HG02981 (cell line): ENCODE data around the gene MYL10.

ENCODE experiments used
- ATAC-seq: cut with Tn5 transposase; IDR thresholded peaks from one replicate; pipeline ENCODE4 v1.9.1; 2021; ENCODE audit warnings: mild to moderate bottlenecking, moderate library complexity; ENCODE audit not compliant: unreplicated experiment

MYL10 gene

DNA sequence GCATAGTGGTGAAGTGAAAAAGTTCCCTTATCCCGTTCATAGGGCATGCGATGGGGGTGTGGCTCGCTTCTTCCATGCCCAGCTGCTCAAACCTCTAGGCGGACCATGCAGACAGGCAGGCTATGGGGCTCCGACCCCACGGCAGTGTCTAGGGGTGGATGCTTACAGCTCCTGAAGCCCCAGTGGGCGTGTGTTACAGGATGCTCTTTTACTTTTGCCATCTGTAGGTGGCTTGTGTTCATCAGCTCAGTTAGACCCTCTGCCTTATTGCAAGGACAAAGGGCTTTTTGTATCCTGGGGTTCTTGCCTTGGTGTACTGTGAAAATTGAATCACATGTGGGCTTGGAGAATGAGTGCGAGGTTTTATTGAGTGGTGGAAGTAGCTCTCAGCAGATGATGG lies at the start of gene MYL10:
Gene MYL10 (minus strand): TSS at position 126 of the 400 bp plus-strand sequence. CDS start 178 bp downstream, outside the sequence.
- ATAC-seq = no peak

DNA sequence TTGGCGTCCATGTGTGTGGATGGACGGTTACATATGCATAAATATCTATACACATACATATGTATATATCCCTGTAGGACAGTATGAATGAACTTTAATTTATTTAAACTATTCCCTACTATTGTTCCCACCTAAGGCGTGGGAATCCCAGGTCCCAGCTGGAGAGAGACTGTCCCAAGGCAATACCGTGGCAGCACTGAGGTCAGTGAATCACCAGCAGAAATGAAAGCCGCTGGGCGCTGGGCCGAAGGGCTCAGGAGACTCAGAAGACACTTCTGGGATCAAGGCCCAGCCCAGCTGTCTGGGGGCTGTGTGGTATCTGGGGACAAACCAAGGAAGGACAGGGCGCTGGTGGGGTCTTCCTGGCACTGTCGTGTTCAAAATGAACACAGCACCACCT lies 49.6 kb upstream of the MYL10 start:
- ATAC-seq = no peak

DNA sequence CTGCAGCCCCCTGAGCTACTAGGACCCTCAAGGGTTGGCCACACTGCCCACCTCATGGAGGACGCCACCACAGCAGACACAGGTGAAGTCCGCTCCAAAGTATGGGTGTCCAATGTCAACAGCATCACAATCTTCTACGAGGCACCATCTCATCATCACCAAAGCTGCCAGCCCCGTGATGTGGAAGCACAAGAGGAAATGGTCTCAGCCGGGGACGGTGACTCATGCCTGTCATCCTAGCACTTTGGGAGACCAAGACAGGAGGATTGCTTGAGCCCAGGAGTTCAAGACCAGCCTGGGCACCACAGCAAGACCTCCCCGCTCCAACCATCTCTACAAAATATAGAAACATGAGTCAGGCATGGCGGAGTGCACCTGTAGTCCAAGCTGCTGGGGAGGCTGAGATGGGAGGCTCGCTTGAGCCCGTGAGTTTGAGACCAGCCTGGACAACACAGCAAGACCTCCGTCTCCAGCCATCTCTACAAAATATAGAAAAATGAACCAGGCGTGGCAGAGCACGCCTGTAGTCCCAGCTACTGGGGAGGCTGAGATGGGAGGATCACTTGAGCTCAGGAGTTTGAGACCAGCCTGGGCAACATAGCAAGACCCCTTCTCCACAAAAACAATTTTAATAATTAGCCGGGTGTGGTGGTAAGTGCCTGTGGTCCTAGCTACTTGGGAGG lies 48.8 kb upstream of the MYL10 start:
- no peak for ATAC-seq

DNA sequence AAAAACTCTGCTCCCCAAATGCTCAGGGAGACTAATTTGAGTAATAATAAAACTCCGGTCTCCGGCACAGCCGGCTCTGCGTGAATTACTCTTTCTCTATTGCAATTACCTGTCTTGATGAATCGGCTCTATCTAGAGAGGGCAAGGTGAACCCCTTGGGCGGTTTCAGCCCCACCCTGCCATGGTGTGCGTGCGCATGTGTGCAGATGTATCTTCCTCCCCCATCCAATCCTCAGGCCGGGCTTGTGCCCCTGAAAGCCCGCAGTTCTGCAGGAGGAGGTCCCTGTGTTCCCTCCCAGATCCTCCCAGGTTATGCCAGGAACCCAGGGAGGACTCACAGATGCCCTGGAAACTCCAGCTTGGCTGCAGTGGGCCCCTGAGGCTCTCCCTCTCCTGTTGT lies 48.3 kb upstream of the MYL10 start:
- ATAC-seq = no peak

DNA sequence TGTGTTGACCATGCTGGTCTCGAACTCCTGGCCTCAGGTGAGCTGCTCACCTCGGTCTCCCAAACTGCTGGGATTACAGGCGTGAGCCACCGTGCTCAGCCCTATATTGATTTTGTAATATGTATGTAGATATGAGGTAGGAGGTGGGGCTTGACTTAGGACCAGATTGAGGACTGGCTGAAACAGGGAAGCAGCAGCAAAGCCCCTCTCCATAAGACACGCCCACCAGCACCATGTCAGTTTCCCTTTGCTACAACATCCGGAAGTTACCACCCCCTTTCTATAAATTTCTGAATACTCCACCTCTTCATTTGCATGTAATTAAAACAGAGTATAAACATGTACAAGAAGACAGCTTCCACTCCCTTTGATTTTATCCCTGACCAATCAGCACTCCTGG lies 47.9 kb upstream of the MYL10 start:
- ATAC-seq = no peak

DNA sequence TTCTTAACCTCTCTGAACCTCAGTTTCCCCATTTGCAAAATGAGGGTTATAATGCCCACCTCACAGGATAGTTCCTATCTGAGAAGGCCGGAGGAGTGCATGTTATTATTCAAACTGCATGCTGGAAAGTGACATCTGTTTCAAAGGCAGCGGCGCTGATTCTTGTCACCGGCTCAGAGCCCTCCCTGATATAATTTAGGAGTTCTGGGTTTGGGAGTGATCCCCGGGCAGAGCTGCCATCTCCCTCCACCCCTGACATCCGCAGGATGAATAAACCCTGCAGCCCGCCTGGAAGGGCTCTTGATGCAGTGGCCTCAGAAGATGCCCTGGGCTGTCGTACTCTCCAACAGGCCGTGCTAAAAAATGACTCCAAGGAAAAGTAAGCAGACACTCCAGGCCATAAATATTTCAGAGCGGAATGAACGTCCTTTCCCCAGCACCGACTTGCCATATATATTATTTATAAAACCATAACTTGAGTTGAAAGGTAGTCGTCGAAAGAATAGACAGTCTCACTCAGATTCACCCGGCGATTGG lies 47.0 kb upstream of the MYL10 start:
- ATAC-seq = no peak

DNA sequence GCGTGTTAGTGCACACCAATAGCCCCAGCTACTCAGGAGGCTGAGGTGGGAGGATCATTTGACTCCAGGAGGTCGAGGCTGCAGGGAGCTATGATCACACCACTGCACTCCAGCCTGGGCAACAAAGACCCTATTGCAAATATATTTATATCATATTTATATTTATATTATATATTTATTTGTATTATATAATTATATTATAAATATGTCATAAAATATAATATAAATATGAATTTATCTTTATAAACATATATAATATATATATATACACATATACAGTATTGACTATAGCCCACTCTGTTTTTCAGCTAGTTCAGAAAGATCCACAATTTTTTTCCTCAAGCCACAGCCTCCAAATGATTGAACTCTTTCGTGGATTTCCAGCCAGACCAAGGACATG lies 45.3 kb upstream of the MYL10 start:
- ATAC-seq = no peak

DNA sequence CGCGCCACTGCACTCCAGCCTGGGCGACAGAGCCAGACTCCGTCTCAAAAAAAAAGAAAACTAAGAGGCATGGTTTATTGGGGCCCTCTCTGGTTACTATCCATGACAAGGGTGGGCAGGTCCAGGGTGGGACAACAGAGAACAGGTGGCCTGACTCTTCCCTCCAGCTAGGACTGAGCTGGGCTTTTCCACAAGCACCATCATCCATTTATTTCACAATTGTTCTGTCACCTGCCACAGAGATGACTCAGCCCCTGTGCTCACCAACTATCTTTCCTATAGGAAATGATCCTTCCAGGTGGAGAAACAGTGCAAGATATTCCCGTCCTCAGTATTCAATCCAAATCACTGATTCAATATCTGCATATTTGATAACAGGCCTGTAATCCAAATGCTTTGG lies 44.9 kb upstream of the MYL10 start:
- no peak for ATAC-seq

DNA sequence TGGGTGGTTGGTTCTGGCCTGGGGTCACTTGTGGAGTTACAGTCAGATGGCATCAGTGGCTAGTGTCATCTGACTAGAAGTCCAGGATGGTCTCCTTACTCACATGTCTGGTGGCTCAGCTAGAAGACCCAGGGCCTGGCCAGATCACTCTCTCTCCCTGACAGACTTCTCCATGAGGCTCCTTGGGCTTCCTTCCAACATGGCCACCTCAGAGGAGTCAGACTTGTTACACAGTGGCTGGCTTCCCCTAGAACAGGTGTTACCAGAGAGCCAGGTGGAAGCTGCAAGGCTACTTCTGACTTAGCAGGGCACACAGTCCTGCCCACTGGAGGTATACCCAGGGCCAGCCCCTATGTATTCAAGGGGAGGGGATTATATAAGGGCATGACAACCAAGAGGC lies 44.2 kb upstream of the MYL10 start:
- no peak for ATAC-seq

DNA sequence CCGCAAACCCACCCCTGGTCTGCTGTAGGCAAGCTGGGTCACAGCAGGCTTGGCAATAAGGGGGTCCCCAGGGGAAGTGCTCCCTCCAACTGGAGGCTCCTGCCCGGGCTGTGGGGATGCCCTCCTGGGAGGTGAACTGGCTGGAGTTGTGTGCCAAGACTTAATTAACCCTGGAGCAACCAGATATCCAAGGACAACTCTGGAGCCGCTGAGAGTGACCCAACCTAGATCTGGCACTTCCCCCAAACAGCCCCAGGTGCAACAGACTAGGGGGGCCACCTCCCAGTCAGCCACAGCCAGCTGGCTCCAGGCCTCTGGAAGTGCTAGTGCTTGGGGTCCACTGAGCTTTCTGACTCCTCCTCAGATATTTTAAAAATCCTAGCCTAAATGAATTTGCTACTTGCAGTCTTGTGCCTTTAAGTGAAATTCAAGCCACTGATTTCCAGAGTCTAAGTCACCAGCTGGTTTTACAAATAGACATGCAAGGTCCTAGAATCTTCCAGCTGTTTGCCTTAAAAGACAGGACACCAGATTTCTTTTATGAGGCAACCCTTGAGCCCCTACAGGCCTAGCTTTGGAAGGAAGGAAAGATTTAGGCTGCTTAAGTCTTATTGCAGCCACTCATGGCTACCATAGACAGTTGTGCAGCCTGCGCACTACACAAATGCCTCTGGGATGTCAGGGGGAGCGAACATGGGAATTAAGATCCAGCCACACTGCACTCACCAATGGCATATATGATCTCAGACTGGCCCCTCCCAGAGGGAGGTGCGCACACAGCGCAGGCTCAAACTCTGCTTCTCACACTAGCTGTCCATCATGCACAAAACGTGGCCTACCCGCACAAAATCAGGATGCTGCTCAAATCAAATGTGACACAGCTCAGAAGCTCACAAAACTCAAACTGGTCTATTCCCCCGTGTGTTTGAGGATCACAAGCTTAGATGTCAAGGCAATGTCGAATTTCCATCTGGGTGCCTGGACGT lies 42.6 kb upstream of the MYL10 start:
- no peak for ATAC-seq

DNA sequence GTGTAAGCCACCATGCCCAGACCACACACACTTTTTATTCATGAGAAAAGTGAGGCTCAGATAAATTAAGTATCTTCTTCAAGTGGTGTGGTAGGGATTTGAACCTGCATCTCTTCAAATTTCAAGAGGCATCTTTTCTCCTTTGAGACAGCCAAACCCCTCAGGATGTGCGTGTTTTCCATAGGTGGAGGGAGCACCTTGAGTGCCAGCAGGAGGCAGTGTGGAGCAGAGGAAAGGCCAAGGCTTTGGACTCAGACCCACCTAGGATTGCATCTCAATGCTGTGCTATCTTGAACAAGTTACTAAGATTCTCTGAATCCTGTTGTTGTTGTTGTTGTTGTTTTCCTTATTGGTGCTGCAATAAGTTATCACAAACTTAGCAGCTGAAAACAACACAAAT lies 40.2 kb upstream of the MYL10 start:
- no peak for ATAC-seq

DNA sequence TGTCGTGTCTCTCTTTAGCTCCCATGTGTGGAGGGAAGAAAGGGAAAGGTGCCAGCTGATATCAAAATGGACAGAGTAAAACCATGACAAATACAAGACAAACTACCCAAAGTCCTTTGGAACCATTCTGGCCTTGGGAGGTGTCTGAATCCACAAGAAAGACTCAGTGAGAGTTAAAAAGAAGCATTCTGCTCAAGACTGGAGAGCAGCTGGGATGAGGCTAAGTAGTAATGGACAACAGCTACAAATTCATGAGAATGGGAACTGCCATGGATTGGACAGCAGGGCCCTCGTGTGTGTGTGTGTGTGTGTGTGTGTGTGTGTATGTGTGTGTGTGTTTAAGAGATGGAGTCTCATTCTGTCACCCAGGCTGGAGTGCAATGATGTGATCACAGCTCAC lies 39.6 kb upstream of the MYL10 start:
- no peak for ATAC-seq

DNA sequence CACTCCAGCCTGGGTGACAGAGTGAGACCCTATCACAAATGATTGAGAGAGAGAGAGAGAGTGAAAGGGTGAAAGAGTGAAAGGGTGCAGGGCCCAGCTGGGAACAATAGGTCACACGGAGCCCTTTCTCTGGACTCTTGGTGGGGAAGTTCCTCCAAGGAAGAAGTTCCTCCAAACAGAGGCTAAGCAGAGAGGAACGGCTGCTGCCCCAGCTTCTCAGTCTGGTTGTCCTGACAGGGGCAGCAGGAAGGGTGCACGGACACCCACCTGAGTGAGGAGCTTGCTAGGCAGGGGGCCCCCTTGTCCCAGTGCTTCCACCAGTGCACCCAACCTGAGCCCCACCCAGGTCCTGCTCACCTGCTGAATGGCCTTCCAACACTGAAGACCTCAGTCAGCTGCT lies 38.8 kb upstream of the MYL10 start:
- ATAC-seq = no peak

DNA sequence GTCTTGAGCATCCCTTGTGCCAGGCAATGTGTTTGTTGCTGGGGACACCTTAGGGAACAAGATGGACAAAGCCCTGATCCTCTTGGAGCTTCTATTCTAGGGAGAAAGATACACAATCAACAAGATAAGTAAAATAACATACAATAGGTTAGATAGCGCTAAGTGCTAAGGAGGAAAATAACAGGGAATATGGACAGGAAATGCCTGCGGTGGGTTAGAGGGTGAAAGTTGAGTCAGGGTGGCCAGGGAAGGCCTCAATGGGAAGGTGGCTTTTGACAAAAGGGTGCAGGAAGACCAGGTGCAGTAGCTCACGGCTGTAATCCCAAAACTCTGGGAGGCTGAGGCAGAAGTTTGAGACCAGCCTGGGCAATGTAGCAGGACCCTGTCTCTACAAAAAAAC lies 38.3 kb upstream of the MYL10 start:
- no peak for ATAC-seq

DNA sequence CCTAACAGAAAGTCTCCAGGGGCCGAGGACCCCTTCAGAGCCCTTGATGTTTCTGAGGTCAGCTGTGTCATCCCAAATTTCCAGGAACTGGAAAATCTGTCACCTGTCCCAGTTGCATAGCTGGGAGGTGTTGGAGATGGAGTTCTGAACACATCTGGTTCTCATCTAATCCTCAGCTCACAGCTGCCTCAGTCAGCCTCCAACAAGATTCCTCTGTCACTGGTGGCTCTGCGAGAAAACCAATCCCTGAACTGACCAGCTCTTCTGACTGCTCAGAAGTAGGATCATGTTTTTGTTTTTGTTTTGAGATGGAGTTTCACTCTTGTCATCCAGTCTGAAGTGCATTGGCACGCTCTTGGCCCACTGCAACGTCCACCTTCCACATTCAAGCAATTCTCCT lies 37.6 kb upstream of the MYL10 start:
- ATAC-seq = no peak

DNA sequence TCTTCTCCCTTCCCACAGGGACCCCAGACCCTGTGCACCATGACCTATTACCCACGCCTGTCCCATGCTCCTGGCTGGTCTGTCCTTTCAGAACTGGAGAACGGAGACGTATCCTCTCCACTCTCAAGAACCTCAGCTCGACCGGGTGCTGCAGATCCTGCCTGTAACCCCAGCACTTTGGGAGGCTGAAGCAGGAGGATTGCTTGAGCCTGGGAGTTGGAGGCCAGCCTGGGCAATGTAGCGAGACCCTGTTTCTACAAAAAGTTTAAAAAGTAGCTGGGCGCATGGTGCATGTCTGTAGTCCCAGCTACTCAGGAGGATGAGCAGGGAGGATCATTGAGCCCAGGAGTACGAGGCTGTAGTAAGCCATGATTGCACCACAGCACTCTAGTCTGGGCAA lies 37.2 kb upstream of the MYL10 start:
- no peak for ATAC-seq

DNA sequence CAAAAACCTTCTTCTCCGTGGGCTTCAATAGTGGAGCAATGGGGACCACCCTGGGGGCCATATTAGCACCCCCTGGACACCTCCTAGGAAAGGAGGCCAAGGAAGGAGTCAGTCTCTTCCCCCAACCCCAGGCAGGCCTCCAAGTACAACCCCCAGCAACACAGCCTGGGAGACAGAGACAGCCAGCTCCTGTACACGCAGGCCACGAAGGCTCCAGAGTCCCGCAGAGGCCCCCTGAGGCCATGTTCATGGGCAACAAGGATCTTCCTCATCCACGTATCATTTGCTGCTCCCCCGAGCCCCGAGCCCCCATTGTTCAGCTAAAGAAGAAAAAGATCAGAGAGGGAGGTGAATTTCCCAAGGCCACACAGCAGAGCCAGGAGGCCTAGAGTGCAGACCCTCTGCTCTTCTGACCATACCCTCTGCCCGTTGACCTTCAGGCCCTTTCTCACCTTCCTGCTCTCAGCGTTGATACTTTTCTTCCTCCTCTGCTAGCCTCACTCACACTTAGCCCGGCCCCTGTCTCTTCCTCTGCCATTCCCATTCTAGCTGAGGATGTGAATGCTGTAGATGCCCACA lies 35.9 kb upstream of the MYL10 start:
- no peak for ATAC-seq

DNA sequence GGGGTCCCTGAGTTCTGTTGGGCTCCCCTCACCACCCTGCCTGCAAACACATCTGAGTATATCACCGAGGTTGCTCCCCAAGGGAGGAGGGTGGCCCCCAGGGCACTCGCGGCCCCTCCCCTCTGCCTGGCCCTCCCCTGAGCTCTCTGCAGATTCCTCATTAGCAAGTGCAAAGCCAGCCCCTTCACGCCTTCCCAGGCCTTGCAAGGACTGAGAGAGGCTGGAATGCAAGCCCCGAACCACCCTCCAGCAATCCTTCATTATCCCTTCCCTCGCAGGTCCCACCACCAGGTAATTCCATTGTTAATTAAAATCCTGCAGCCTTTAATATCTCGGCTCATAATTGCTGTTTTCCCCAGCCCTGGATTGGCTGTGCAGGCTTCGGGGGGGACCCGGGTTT lies 35.3 kb upstream of the MYL10 start:
- no peak for ATAC-seq

DNA sequence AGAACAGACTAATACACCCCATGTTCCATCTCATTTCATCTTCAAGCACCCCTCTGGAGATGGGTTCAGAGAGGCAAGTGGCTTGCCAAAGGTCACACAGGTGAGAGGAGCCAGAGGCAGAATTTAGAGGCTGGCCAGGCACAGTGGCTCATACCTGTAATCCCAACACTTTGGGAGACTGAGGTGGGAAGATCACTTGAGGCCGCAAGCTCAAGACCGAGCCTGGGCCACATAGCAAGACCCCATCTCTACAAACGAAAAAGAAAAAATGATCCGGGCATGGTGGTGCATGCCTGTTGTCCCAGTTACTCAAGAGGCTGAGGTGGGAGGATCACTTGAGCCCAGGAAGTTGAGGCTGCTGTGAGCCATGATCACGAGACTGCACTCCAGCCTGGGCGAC lies 34.7 kb upstream of the MYL10 start:
- no peak for ATAC-seq

DNA sequence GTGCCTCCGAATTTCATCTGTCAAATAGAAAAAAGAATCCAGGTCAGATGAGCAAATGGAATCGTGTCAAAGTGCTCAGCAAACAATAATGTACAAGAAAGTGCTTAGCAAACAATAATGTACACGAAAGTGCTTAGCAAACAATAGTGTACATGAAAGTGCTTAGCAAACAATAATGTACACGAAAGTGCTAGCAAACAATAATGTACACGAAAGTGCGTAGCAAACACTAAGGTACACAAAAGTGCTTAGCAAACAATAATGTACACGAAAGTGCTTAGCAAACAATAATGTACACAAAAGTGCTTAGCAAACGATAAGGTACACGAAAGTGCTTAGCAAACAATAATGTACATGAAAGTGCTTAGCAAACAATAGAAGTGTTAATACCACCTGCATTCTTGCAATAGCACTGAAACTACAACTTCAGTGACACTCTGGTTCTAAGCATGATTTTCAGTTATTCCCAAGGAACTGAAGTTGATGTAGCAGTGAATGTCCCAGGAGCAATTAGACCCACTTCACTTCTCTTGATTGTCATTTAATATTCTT lies 33.4 kb upstream of the MYL10 start:
- ATAC-seq = no peak

DNA sequence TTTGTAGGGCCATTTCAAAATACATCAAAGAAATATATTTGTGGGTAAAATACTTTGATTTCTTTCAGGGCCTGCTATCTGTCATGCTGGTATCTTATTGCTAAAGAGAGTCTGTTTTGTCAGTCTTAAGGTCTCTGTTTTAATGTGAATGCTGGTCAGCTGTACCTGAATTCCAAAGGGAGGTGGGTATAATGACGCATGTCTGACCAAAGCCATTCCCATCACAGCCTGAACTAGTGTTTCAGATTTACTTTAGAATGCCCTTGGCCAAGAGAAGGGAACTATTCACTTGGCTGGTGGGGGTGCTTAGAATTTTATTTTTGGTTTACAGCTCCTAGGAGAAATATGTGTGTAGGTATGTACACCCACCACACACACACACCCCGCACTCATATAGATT lies 30.6 kb upstream of the MYL10 start:
- no peak for ATAC-seq
